ENCODE data around the gene SH3PXD2A.
A peak's percentile ranks its signal among the peaks of the same experiment; 100 is the strongest.

Gene SH3PXD2A

DNA sequence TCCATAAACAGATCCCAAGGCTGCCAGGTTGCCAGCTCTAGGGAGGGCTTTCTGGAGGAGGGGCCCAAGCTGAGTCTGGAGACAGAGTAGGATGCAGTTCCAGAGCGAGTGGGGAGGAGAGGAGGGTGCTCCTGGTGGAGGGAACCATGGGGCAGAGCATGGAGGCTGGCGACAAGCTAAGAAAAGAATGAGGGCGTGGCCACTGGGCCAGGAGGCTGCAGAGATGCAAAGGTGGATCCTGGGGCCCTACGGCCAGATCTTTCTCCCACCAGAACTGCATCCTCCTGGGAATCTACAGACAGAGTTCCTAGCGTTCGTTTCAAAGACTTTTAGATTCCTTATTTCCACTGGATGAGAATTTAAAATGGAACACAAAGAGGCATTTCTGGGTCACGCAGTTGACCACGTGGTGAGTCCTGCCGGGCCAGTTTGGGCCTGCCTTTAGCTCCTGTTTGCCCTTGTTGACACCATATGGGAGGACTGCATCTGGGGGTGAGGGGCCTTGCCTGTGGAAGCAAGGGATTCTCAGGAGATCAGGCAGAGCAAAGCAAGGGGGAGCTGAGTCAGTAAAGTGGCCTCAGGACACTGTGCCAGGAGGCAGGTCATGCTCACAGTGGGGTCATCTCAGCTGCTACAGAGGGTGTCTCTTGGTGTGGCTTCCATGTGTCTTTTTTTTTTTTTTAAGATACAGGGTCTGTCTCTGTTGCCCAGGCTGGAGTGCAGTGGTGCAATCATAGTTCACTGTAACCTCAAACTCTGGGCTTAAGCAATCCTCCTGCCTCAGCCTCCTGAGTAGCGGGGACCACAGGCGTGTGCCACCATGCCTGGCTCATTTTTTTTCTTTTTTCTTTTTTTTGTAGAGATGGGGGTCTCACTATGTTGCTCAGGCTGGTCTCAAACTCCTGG lies 137.8 kb downstream of the SH3PXD2A start:
- no peak for DNase-seq

DNA sequence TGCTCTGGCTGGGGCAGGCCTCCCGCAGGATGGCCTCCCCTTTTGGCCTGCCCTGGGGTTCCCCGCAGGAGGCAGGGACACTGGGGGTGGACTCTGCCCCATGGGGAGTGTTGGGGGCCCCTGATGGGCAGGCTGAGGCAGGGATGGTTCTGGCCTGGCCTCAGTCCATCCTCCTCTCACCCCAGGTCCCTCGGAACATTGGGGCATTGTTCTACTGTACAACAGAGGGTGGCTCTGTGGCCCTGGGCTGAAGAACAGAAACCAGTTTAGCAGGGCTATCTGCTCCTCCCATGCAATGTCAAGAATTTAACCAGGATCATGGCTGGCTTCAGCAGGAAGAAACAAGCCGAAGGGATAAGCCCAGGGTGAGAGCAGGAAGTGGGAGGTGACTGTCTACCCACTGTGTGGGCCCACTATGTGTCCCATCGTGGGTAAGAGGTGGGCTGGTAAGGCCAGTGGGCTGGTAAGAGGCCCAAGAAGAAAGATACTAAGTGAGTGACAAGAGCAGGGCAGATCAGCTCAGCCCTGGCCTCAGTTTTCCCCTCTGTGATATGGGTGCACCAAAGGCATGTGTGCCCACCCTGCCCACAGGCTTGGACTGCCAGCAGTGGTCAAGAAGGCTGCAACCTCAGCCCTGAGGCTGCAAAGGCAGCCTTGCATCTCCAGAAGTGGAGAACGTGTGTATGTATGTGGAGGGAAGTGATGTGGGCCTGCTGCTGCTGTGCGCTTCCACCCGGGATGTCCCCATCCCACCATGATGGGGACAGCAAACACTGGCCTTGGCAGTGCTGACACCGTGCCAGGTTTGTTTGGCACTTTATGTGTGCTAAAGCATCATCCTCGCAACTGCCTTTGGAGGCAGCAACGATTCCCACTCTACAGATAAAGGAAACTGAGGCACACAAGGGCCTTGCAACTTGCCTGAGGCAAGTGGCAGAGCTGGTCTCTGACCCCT lies 138.9 kb downstream of the SH3PXD2A start:
- no peak for DNase-seq

DNA sequence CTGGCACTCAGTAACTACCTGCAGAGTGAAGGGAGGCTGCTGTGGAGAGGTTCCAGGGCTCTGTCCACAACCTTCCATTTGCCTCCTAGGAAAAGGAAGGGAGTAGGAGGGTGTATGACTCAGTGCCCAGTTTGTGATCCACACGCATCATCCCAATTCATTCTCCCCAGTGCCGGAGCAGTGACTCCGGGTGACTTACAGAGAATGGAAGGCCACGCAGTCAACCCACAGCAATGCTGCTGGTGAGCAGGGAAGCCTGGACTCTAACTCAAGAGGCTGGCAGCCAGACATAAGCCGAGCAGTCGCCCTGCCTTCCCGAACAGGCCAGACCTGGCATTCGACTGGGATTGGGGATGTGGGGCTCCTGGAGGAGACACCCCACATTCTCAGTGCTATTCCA lies 139.9 kb downstream of the SH3PXD2A start:
- DNase-seq, result no peak

DNA sequence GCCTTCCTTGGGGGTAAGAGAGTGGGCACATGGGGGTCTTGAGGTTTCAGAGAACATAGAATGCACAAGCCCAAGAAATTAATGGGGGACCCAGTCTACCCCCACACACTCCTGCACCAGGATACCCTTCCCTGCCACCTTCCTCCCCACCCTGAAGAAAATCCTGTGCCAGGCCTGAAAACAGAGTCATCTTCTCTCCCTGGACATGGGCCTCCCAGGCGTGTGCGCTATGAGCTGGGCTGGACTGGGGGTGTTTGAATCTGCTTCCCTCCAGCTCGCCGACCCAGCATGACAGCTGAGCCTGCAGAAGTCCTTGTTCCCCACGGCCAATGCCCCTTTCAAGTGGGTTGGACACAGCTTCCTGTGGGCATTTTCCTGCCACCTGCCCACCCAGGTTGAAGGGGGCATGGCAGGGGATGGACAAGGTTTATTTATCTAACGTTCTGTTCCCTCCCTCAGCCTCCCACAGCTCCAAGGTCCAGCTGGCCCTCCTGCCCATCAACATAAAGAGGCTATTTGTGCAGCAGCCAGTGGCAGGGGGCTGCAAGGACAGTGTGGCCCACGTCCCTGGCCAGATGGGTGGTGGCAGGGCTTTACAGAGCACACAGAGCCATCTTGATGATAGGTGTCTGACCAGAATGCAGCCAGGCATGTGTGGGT lies 141.0 kb downstream of the SH3PXD2A start:
- no peak for DNase-seq

DNA sequence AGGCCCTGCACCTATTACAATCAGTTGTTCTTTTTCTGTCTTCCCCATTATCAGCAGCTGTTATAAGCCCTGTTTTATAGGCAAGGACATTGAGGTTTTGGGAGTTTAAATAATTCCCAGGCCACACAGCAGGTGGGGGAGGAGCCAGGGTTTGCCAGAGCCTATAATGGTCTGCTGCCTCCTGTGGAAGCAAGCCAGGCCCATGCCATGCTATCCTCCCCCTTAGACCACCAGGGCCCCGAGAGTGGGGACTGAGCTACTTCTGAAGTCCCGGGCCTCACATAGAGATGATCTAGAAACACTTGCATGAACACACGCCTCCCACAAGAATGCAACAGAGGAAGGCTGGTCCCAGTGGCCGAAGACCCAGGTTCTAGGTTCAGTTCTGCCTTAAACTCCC lies 141.7 kb downstream of the SH3PXD2A start:
- DNase-seq, result no peak

DNA sequence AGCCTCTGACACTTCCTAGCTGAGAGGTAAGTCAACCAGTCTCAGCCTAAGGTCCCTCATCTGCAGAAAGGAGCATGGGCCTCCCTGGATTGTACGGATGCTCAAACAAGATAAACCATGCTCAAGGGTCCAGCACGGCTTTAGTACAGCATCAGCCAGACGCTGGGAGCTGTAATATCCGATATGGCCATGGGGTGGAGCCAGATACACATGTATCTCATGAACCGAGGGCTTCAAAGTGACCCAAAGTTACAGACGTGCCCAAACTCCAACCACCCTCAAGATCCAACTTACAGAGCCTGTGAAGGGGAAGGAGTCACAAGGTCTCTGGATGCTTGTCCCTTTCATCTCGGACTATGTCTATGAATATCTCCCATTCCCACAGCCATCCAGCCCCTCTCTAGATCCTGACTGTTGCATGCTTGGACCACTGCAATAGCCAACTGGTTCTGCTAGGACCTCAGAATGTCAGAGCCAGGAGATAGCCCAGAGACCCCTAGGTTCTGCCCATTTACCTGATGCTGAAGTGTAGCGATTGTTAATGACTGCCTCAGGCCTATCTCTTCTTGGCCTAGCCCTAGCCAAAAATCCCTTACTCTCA lies 142.4 kb downstream of the SH3PXD2A start:
- peak; percentile 62 for DNase-seq

DNA sequence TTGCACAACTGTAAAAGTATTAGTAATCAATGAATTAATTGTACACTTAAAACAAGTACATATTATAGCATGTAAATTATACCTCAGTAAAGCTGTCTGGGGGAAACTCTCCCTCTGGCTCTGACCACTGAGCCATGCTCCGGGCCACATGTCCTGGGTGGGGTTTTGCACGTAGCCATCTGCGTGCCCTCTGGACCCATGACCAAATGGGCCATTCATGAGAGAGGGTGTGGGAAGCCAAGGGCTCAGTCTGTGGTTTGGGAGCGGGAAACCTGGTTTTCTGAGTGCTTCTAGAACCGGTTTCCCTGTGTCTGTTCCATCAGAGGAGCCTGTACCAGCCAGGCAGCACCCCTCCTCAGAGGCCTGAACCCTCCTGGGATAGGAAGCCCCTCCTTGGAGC lies 143.2 kb downstream of the SH3PXD2A start:
- no peak for DNase-seq

DNA sequence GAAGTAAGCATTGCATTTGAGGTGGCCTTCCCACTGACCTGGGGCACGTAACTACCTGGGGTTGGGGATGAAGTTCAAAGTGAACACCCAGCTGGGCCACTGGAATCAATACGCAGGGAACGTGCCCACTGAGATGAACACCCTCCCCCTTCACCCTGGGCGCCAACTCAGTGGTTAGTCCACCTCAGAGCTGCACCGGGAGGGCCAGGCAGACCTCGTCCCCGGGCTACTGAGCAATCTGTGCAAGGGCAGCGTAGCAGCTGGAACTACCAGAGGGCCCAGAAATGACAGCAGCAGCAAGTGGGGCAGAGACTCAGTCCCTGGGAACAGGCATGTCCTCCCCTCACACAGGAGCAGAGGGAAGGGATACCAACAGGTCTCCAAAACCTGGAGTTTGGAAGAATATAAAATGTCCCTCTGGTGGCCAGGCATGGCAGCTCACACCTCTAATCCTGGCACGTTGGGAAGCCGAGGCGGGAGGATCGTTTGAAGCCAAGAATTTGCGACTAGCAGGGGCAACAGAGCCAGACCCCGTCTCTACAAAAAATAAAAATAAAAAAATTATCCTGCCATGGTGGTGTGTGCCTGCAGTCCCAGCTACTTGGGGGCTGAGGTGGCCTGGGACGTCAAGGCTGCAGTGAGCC lies 143.9 kb downstream of the SH3PXD2A start:
- DNase-seq, result no peak

DNA sequence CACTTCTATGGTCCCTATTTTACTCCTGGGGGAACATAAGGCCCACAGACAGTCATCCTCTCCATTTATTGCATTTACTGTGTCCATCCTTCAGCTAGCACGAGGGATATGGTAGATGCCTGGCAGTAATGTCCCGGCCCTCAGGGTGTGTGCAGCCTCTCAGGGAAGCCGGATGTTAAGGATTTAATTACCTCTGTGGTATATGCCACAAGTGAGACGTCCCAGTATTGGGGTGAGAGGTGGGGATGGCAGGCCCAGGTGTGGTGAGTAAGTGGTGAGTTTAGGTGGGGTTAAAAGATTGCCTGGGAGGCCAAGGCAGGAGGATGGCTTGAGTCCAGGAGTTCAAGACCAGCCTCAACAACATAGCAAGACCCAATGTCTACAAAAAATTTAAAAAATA lies 144.9 kb downstream of the SH3PXD2A start:
- no peak for DNase-seq

DNA sequence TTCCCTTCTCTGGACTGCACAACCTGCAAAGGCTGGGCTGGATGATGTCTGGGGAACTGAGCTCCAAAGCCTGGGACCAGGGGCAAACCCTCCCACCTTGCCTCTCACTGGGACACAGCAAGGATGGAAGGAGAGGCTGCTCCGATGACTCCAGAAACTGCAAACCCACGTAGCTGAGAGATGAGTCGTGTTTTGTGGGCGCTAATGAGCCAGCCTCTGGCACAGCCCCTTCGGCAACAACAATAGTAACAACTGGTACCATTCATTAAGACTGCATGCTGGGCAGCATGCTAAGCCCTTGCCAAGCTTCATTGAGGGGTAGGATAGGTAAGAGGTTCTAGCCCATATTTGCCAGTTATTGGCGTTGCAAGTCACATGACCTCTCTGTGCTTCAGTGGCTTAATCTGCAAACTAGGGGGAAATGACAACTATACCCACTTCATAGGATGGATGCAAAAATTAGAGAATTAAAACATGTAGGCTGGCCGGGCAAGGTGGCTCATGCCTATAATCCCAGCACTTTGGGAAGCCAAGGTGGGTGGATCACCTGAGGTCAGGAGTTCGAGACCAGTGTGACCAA lies 145.9 kb downstream of the SH3PXD2A start:
- DNase-seq, result no peak

DNA sequence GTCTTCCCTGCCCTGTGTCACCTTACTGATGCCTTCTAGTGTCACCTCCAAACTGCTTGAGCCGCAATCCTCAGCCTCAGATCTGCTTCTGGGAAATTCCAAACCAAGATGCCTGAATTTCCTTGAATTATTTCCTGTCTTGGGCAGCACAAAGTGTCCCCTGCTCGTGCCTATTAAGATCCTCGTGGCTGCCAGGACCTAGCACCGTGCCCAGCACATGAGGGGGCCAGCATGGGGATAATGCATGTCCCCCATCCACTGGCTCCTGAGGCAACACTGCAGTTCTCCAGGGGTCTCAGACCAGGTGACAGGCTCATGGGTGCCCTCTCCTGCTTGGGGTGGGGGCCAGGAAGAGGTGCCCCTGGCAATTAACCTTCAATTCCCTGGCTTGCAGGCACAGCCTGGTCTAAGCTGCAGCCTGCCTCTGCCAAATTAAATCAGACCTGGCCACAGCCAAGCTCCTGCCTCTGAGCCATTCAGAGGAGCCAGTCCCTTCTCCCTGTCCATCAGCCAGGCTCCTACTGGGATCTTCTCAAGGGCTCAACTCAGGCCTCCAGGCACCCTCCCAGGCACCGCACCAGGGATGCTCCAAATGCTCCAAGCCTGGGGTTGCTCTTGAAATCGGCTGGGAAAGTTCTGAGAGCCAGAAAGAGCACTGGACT lies 146.6 kb downstream of the SH3PXD2A start:
- DNase-seq, result no peak

DNA sequence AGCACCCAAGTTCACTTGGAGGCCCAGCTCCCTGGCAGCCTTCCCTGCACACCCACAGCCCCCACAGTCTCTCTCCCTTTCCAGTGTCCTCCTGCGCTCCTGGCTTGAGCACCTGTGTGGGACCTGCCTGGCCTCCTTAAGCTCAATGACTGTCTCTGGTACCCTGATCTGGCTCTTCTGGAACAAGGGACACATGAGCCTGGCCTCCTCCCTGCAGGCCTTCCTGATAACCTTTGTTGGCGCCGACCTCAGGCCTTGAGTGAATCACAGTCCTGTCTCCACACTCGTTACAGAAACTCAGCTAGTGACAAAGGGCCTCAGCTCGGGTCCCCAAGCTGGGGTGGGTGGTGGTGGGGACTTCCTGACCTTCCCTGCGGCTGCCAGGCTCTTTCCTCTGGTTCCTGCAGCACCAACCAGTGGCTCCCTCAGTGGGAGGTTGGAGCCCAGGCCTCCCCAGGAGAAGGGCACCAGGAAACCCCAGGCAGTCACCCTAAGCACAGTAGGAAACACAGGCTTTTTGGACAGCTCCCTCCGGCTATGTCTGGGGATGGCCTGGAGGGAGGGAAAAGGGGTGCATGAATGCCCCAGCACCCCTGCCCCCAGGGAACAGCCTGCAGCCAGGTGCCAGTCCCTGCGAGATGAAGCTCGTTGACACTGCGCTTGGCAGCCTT lies 147.3 kb downstream of the SH3PXD2A start:
- DNase-seq, result no peak

DNA sequence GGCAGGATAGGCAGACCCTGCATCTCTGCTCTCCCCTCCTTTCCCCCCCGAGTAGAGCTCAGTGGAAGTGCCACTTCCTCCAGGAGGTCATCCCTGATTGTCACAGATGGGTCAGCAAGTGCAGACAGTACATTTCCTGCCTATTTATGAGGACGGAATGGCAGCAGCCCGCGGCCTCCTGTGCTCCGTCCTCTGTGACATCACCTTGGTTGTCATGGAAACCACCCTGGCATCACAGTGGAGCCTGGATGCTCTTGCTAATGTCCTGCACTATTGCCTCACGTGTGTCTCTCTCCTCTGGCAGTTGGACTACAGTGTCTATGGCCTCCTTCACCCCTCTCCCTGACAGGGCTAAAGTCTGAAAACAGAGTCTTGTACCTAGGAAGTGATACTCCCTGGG lies 148.6 kb downstream of the SH3PXD2A start:
- DNase-seq, result no peak

DNA sequence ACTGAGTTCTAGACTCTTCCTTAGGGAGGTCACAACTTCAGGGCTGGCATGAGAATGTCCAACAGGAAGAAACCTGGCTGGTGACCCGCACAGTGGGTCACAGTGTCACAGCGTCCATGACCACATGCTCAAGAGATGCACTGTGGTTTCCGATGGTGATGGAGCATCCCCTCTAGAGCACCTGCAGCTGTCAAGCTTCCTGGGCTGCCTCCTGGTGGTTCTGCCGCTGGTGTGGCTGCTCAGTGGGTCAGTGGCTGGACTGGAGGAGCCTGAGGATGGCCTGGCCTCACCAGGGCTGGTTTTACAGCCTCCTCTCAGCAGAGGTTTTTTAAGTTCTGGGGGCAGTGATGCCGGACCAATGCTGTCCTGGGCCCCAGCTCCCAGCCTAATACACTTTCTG lies 149.3 kb downstream of the SH3PXD2A start:
- DNase-seq, result no peak

DNA sequence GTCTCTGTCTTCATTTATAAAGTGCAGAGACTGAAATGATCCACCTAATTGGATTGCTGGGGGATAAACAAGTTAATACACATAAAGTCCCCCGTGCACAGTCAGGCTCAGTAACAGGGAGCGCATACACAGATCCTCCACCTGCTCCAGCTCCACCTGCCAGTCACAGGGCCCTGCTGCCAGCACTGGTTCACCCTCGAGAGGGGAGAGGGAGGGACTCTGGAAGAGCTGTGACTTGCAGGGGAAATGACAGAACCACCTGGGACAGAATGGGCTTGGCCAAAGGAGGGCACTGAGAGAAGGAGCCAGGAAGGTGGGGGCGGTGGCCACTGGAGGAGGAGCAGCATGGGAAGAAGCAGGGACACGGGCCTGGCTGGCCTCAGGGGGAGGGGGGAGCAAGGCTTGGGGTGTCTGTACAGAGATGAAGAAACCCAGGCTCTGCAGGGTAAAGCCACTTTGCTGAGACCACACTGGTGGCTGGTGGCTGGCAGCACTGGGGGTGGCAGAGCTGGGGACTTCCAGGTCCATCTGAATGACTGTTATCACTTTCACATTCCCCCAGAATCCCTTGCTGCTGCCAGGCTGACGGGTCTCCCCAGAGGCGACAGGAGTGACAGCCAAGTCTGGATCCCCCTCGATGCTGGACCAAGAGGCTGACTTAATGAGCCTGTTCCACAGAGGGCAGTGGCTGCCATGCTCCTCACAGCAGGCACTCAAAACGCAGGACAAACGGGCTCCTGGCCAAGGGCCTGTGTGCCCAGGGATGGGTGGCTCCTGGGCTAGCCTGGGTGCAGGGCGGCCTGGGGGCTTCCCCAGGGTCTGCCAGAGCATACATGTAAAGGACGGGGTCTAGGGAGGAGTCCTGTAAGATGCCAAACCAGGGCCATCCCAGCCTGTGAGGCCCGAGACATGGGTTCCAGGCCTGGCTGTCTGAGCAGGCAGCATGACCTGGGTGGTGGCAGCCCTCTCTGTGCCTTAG lies 151.1 kb downstream of the SH3PXD2A start:
- no peak for DNase-seq

DNA sequence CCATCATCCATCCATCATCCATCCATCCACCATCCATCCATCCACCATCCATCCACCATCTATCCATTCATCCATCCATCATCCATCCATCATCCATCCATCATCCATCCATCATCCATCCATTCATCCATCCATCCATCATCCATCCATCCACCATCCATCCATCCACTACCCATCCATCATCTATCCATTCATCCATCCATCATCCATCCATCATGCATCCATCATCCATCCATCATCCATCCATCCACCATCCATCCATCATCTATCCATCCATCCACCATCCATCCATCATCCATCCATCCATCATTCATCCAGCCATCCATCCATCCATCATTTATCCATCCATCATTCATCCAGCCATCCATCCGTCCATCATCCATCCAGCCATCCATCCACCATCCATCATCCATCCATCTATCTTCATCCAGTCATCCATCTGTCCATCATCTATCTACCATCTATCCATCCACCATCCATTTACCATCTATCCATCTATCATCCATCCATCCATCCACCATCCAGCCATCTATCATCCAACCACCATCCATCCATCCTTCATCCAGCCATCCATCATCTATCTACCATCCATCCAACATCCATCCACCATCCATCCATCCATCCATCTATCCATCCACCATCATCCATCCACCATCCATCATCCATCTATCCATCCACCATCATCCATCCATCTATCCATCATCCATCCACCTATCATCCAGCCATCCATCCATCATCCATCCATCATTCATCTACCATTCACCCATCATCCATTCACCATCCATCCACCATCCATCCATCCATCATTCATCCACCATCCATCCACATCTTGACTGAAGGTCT lies 153.8 kb downstream of the SH3PXD2A start:
- no peak for DNase-seq

DNA sequence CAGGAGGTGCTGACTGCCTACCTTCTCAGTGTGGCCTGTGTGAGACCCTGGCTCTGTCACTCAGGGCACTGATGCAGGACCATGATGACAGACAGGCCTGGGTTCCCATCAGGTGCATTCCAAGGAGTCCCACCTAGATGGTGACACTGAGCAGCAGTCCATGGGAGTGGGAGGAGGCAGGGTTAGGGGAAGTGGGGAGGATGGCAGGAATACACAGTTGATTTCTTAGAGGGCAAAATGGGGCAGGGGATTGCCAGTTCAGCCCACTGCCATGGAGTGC lies 155.0 kb downstream of the SH3PXD2A start:
- no peak for DNase-seq

DNA sequence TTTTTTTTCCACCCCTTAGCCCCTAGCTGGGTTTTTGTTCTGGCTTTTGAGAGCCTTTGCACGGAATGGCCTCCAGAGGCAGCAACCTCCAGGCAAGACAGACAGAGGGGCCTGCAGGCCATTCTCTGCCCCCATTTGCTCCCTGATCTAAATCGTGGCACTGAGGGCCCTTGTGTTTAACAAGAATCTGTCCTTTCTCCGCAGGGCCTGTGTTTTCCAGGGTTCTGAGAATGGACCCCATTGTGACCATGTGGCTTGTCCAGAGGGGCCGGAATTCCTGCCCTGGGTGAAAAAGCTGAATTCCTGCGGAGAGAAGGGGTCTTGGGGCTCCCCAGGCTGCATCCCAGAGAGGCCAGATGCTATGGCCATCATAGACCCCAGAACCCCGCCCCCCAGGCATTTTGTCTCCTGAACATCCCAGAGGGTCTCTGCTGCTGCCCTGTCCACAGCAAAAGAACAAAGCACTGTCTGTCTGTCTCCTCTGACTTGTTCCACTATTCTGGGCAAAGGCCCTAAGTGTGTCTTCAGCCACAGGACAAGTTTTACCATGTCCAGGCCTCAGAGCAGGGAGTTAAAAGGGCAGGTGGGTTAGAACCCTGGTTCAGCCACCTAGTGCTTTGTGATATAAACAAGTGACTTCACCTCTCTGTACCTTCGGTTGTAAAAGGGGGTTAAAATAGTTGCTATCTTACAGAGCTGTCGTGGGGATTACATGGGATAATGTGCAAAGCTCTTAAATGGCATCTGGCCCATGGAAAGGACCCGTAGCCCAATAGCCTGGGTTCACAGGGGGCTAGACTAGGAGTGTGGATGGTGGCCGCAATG lies 155.6 kb downstream of the SH3PXD2A start:
- DNase-seq, result no peak
